GM12878 (cell line): ENCODE results near the gene ACVR1B. TPM values are rescaled to one million over a fixed set of nuclear protein-coding genes. Genes with fewer than 3 reads are reported as not detected.

Experiments used
- E2F4 ChIP-seq: IDR thresholded peaks from 2 replicates; pipeline ENCODE4 v1.6.1; 2012; ENCODE audit warnings: low read depth, low read length, improper control_type of control experiment
- HCFC1 ChIP-seq: fragments of 150-350 bp; IDR thresholded peaks from 2 replicates; pipeline ENCODE4 v1.6.1; 2014; ENCODE audit warnings: low read length
- IRF4 ChIP-seq: IDR thresholded peaks from 2 replicates; pipeline ENCODE4 v1.6.1; 2011; ENCODE audit warnings: low read depth, low read length
- MLLT1 ChIP-seq: fragments of 450-650 bp; IDR thresholded peaks from 2 replicates; pipeline ENCODE4 v1.6.1; 2016; ENCODE audit warnings: mild to moderate bottlenecking
- MYB ChIP-seq: fragments of 150-350 bp; IDR thresholded peaks from 2 replicates; pipeline ENCODE4 v1.6.1; 2014; ENCODE audit warnings: mild to moderate bottlenecking, low read depth, low read length, borderline replicate concordance
- PAX8 ChIP-seq: fragments of 450-650 bp; IDR thresholded peaks from 2 replicates; pipeline ENCODE4 v1.6.1; 2017; ENCODE audit warnings: mild to moderate bottlenecking, moderate library complexity
- REST ChIP-seq: IDR thresholded peaks from 2 replicates; pipeline ENCODE4 v1.6.1; 2012; ENCODE audit warnings: mild to moderate bottlenecking, low read depth, low read length
- SRF ChIP-seq, 2 experiments: IDR thresholded peaks; 2 replicates each; pipeline ENCODE4 v1.6.1; 2011; ENCODE audit warnings: low read depth in 2 of 2, low read length in 2 of 2, mild to moderate bottlenecking in 1 of 2, moderate library complexity in 1 of 2
- STAT1 ChIP-seq: fragments of 450-650 bp; conservative IDR thresholded peaks from 2 replicates; pipeline ENCODE4 v1.6.1; 2014; ENCODE audit warnings: antibody characterized with exemption, mild to moderate bottlenecking
- YBX1 ChIP-seq: fragments of 450-650 bp; IDR thresholded peaks from 2 replicates; pipeline ENCODE4 v1.6.1; 2016; ENCODE audit warnings: antibody characterized with exemption
- ZNF274 ChIP-seq: IDR thresholded peaks from one replicate; pipeline ENCODE4 v1.8.0; 2011; ENCODE audit not compliant: insufficient read length, insufficient read depth
- polyA plus RNA-seq, 11 experiments: library from polyadenylated mRNA; depleted of rRNA in 4 of 11; unstranded in 6 of 11; stranded (reverse) in 5 of 11; fragments of >200 nt; fragmentation: Nextera tagmentation in 4 of 11; fragmentation: Illumina TruSeq in 1 of 11; extraction: Ambion mirVana in 4 of 11; extraction: Trizol in 1 of 11; gene quantifications; 1 replicate in 1 of 11; 2 replicates in 10 of 11; pipeline versions ENCODE4 v1.2.1 to v1.2.3, GENCODE V29; 2011 to 2016; ENCODE audit warnings: inconsistent platforms in 2 of 11, missing spikeins in 2 of 11, low read depth in 1 of 11
- total RNA-seq, 4 experiments: library from RNA; depleted of rRNA in 3 of 4; stranded (reverse); fragments of >200 nt in 3 of 4; fragmentation: Illumina TruSeq in 1 of 4; extraction: Trizol in 1 of 4; gene quantifications; 2 replicates each; pipeline versions ENCODE4 v1.2.1 to v1.2.3, GENCODE V29; 2013 to 2021

ACVR1B gene
- total and polyA plus RNA-seq, 10 of the 15 experiments (the other 5 are each of a cell fraction or from before 2014, with no cell fraction given), result 0.02 to 0.69 (median 0.16) TPM; not detected in 2

GRCh38 chr12:51973560-51973959, 22.1 kb downstream of the ACVR1B start (continued):
- TF ChIP-seq REST (no peak), HCFC1 (no peak), E2F4 (no peak), MYB (no peak), SRF (IDR thresholded peaks at IDR 0.05; ENCODE audit: low read depth in 2 of 2, low read length in 2 of 2) (no peak), STAT1 (no peak), MLLT1 (no peak), IRF4 (no peak), ZNF274 (no peak), YBX1 (no peak), PAX8 (no peak)
